Brain microvascular endothelial cell (primary cell): ENCODE data around the gene ZNF280C.

ENCODE experiments used
- DNase-seq: peaks from one replicate; pipeline ENCODE4 v3.0.0-alpha.2; 2020
- H3K27ac ChIP-seq: fragments of 250-450 bp; sonication (Bioruptor Pico); 2 replicates; pipeline ENCODE4 v1.5.1; 2020; ENCODE audit warnings: mild to moderate bottlenecking, moderate library complexity
- H3K27me3 ChIP-seq: fragments of 250-450 bp; sonication (Bioruptor Pico); replicated peaks from 2 replicates; pipeline ENCODE4 v1.5.1; 2020; ENCODE audit warnings: mild to moderate bottlenecking
- H3K36me3 ChIP-seq: fragments of 250-450 bp; sonication (Bioruptor Pico); replicated peaks from 2 replicates; pipeline ENCODE4 v1.5.1; 2020; ENCODE audit warnings: mild to moderate bottlenecking
- H3K4me3 ChIP-seq: 2 replicates; pipeline ENCODE4 v1.5.1; 2011; ENCODE audit warnings: low read depth, mild to moderate bottlenecking, control low read depth, low read length, moderate library complexity
- in situ Hi-C: cut with HindIII; loops from 2 replicates; pipeline ENCODE4 v1.10.0; 2017; ENCODE audit warnings: low sequenced_read_pairs, low pct_ligation_motif_present
- TF ChIP-seq, protein P1 (sequence below): IDR thresholded peaks from 2 replicates; pipeline ENCODE4 v1.5.1; 2011; ENCODE audit warnings: low read depth, mild to moderate bottlenecking, moderate library complexity, low read length, control low read depth, inconsistent platforms; ENCODE audit errors: missing control alignments

The ZNF280C gene

DNA sequence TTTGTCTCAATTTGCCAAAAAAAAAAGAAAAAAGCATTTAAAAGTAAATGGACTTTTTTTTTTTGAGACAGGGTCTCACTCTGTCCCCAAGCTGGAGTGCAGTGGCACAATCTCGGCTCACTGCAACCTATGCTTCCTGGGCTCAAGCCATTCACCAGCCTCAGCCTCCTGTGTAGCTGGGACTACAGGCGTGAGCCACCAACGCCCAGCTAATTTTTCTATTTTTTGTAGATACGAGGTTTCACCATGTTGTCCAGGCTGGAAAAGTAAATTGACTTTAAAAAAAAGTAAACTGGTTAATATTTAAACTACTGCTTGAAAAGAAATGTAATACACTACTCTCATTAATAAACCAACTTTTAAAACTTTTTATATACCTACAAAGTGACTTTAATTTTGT, 108.9 kb downstream of the ZNF280C start:
- no peak overlapping the region for H3K4me3 ChIP-seq
- no peaks in the 10 kb centered on the region for H3K27me3 ChIP-seq
- in situ Hi-C loops = no loop called here
- DNase-seq = no peak
- no peak overlapping the region for H3K27ac ChIP-seq
- no peaks in the 10 kb centered on the region for H3K36me3 ChIP-seq
- TF ChIP-seq, protein P1, sequence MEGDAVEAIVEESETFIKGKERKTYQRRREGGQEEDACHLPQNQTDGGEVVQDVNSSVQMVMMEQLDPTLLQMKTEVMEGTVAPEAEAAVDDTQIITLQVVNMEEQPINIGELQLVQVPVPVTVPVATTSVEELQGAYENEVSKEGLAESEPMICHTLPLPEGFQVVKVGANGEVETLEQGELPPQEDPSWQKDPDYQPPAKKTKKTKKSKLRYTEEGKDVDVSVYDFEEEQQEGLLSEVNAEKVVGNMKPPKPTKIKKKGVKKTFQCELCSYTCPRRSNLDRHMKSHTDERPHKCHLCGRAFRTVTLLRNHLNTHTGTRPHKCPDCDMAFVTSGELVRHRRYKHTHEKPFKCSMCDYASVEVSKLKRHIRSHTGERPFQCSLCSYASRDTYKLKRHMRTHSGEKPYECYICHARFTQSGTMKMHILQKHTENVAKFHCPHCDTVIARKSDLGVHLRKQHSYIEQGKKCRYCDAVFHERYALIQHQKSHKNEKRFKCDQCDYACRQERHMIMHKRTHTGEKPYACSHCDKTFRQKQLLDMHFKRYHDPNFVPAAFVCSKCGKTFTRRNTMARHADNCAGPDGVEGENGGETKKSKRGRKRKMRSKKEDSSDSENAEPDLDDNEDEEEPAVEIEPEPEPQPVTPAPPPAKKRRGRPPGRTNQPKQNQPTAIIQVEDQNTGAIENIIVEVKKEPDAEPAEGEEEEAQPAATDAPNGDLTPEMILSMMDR = no peak

DNA sequence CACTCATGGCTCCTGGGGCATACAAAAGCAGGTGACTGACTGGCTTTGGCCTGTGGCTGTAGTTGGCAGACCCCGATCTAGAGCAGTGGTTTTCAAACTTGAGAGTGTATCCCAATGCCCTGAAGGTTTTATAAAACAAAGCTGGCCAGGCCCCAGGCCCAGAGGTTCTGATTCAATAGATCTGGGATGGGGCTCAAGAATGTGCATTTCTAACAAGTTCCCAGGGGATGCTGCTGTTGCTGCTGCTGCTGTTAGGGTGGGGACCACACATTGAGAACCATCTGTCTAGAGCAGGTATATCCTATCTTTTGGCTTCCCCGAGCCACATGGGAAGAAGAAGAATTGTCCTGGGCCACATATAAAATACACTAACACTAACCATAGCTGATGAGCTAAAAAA, 110.4 kb downstream of the ZNF280C start:
- no peaks in the 10 kb centered on the region for H3K36me3 ChIP-seq
- no peak for DNase-seq
- H3K4me3 ChIP-seq = no peak overlapping the region
- in situ Hi-C loops = no loop called here
- no peak overlapping the region for H3K27ac ChIP-seq
- TF ChIP-seq, protein P1 = no peak
- no peaks in the 10 kb centered on the region for H3K27me3 ChIP-seq

DNA sequence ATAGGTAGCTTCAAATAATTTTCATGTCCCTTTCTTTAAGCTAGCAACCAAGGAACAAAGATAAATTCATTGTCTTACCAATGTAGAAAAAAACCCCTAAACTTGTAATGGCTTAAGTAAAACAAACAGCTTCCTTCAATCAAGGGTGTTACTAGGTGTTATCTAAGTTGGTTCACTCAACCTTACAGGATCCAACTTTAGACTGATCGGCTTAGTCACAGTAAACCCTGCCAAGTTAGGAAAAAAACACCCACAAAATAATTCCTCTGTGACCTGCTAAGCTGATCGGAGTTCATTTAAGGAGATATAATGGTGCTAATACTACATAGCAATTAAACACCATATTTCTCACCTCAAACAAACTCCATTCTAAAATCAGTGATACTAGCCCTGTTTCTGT, 113.1 kb downstream of the ZNF280C start:
- no peak for DNase-seq
- Histone ChIP-seq H3K4me3 (no peak overlapping the region), H3K27ac (no peak overlapping the region), H3K27me3 (no peaks in the 10 kb centered on the region), H3K36me3 (no peaks in the 10 kb centered on the region)
- in situ Hi-C loops = no loop called here
- TF ChIP-seq, protein P1 = no peak
